ENCODE data around the gene NEU4. TPM values are rescaled to one million over a fixed set of nuclear protein-coding genes. Genes with fewer than 3 reads are reported as not detected.

Gene NEU4
- total RNA-seq, 1 experiment from 2014 or later: 0.70 TPM

GRCh38 chr2:241864168-241864849, 55.3 kb downstream of the NEU4 start:
- no peaks in the 10 kb centered on the region for H3K9me3 ChIP-seq (ENCODE audit: control insufficient read depth, low read depth, low read length)
- no peaks in the 10 kb centered on the region; the same call in 1 of the 2 replicates for H3K4me1 ChIP-seq (ENCODE audit: insufficient read depth, low read length)
- Mint-ChIP-seq H3K9me3 (peaks cover 19 to 20% of the 10 kb centered on the region in 2 experiments), H3K27ac (peak overlapping the region in 1 of 3 experiments; percentile 17; a peak in 1 of 7 replicates), H3K4me1 (peaks cover 6 to 22% of the 10 kb centered on the region in 2 experiments), H3K27me3 (ENCODE audit: low read depth) (peaks cover 19% of the 10 kb centered on the region), H3K4me3 (peak overlapping the region in 1 of 2 experiments; percentile 16; a peak in 2 of 5 replicates), H3K36me3 (ENCODE audit: insufficient read depth in 1 of 3, low read depth in 3 of 3) (peaks cover 0 to 6% (median 0%) of the 10 kb centered on the region in 3 experiments; a peak in 2 of 7 replicates)
- no peaks in the 10 kb centered on the region; the same call in 1 of the 2 replicates for H3K27me3 ChIP-seq (ENCODE audit: insufficient read depth, low read length)
- no peak overlapping the region for H2BK120ac ChIP-seq (ENCODE audit: low read depth, low read length, poor library complexity, severe bottlenecking)
- no peak overlapping the region for H3K18ac ChIP-seq (ENCODE audit: insufficient read length, low read depth, low read length)
- no peak overlapping the region for H4K91ac ChIP-seq (ENCODE audit: insufficient read length, low read depth, low read length)
- TF ChIP-seq CTCF (conservative IDR thresholded peaks at IDR 0.05): no peak
- no peak for DNase-seq
- H3K9ac ChIP-seq (ENCODE audit: extremely low read depth, insufficient read length, low read length): no peak overlapping the region
- no peak overlapping the region for H3K27ac ChIP-seq (ENCODE audit: insufficient read length, low read depth, low read length)
- no peak overlapping the region for H2AK5ac ChIP-seq (ENCODE audit: insufficient read length, low read length)
- no peak overlapping the region for H3K4ac ChIP-seq (ENCODE audit: low read depth, low read length)
- H3K23me2 ChIP-seq (ENCODE audit: insufficient read length, low read depth, low read length, poor library complexity, severe bottlenecking): no peaks in the 10 kb centered on the region
- H3K14ac ChIP-seq (ENCODE audit: insufficient read depth, low read length): no peak overlapping the region
- H2BK5ac ChIP-seq (ENCODE audit: insufficient read length, low read length): no peak overlapping the region
- no peak overlapping the region for H3K4me2 ChIP-seq (ENCODE audit: insufficient read depth, insufficient read length, low read length)
- no peaks in the 10 kb centered on the region for H3K79me1 ChIP-seq (ENCODE audit: insufficient read depth, low read depth, low read length, poor library complexity, severe bottlenecking)
- H3T11ph ChIP-seq (ENCODE audit: low read length): no peak overlapping the region
- peaks cover 8% of the 10 kb centered on the region for H4K20me1 ChIP-seq (ENCODE audit: control insufficient read depth, insufficient read depth, insufficient read length)
- no peak overlapping the region for H2AFZ ChIP-seq (ENCODE audit: low read length)
- no peak overlapping the region for H2BK15ac ChIP-seq (ENCODE audit: low read depth, low read length)
- H2BK12ac ChIP-seq (ENCODE audit: insufficient read length, low read depth, low read length): no peak overlapping the region
- peak overlapping the region; percentile 1 for H4K5ac ChIP-seq (ENCODE audit: insufficient read length, low read depth, low read length)
- no peak overlapping the region for H3K56ac ChIP-seq (ENCODE audit: insufficient read length, low read depth, low read length)
- no peaks in the 10 kb centered on the region for H3K79me2 ChIP-seq (ENCODE audit: insufficient read depth, low read length)
- no peak overlapping the region for H3K23ac ChIP-seq (ENCODE audit: insufficient read length, low read depth, low read length)
- no peak overlapping the region for H2BK20ac ChIP-seq (ENCODE audit: low read depth, low read length, poor library complexity, severe bottlenecking)
- WGBS (ENCODE audit: extremely low coverage, insufficient read length, low lambda C conversion rate): 100% methylated on average over 2 of the region's 2 CpGs
- peak overlapping the region; percentile 60 for H4K8ac ChIP-seq (replicated peaks; ENCODE audit: insufficient read length, low read depth, low read length)
